HG03039 (cell line): ENCODE results near the gene ZNF142.

Source experiments
- ATAC-seq: cut with Tn5 transposase; IDR thresholded peaks from one replicate; pipeline ENCODE4 v1.9.1; 2021; ENCODE audit warnings: mild to moderate bottlenecking, moderate library complexity; ENCODE audit not compliant: unreplicated experiment

ZNF142 gene

DNA sequence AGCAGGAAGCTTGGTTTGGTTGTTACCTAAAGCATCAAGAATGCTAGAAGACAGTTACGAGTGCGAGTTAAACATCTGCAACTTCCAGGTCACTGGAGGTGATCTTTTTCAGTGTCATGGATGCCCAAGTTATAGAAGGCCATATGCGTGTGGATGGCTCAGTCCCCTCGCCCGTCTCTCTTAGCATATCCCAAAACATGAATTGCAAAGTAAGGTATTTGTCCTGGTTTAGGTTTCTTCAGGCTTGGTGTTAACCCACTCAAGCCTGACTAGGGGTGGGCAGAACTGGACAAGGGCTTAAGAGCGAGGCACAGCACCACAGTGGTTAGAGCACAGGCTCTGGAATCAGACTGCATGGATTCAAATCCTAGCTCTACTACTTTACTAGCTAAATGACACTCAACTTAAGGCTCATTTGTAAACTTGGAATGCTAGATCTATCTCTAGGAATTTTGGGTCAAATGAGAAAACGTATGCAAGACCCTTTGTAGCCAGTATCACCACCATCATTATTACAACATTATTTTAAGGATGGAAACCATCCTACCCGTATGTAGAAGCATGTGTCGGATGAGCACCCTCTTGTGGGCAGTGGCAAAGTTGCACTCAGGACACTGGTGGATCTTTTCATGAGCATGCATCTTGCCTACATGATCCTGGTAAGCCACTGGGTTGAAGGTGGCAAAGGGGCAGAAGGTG lies 11.2 kb downstream of the ZNF142 start:
- no peak for ATAC-seq

DNA sequence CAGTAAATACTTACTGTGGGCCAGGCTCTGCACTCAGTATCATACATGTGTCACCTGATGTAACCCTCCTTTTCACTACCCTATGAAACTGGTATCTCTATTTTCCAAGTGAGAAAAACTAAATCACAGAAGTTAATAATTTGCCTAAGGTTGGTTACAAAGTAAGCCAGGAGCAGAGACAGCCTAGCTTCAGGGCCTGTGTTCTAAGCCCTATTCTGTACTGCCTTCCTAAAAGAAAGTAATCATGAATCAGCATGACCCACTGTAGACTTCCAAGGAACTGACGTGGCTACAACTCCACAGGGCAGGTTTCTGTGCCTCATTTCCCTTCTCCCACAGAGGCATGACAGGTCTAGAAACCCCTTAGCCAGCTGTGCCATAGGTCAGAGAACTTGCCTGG lies 14.3 kb downstream of the ZNF142 start:
- ATAC-seq, result no peak

DNA sequence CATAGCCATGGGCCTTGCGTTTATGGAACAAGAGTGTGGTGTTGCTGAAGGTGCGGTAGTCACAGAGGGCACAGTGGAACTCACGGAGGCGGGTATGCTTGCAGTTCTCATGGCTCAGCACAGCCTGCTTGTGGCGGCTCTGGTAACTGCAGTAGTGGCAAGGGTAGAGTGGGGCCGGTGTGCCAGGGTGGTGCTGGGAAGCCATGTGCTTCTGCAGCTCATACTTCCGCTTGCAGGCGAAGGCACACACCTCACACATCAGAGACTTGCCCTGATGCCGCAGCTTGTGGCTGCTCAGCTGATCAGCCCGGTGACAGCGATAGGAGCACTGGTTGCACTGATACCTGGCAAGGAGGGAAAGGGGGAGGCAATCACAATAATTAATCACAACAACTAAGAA lies 14.7 kb downstream of the ZNF142 start:
- no peak for ATAC-seq

DNA sequence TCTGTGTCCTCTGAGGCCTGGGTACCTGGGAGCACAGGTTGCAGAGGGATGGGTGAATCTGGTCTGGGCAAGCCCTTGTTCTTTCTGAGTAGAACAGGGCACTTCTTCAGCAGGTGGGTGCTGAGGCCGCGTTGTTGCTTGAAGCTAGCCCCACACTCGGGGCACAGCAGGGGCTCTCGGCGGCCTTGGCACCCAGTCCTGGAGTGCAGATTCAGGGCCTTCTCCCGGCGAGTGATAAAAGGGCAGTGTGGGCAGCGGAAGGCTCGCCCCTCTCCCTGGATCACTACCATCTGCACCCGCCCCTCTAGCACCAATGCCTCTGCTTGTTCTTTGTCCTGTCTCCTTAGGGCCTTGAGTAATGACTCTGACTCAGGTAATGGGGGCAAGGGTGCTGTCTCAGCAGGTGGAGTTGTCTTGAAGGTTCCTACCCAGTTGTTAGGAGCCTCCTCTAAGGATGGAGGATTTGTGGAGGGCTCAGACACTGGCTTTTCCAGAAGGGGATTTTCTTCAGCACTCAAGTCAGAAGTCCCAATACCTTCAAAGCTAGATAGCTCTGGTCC lies 15.6 kb downstream of the ZNF142 start:
- ATAC-seq, result no peak

DNA sequence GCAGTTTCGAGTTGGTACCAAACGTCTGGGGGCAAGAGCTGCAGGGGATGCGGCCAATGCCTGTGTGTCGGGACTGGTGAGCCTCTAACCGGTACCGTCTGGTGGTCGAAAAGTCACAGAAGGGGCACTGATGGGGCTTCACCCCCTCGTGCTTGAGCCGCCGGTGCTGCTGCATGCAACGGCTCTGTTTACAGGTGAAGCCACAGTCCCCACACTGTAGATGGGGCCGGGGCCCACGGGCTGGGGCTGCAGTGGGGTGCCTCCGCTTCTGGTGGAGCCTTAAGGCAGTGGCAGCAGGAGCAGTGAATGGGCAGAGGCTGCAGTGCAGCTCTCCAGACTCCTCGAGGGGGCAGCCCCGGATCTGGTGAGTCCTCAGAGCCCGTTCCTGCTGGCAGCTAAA lies 16.6 kb downstream of the ZNF142 start:
- no peak for ATAC-seq

DNA sequence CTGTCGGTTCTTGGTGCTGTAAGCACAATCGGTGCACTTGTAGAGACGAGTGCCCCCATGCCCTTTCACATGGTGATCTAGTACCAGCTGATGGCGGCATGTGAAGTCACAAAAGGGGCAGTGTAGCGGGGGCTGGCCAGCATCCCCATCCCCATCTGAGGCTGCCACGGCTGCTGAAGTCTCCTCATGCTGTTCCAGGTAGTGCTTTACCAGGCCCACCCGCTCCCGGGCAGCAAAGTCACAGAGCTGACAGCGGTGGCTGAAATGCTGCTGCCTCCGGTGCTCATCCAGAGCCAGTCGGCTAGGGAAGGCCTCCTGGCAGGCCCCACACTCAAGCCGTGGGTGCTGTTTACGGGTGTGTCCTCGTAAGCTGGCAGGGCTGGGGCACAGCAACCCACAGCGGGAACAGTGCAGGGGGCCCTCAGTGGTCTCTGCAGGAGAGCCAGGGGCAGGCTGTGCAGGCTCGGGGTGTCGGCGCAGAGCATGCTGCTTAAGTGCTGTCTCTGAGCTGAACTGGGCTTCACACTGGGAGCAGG lies 17.2 kb downstream of the ZNF142 start:
- no peak for ATAC-seq

DNA sequence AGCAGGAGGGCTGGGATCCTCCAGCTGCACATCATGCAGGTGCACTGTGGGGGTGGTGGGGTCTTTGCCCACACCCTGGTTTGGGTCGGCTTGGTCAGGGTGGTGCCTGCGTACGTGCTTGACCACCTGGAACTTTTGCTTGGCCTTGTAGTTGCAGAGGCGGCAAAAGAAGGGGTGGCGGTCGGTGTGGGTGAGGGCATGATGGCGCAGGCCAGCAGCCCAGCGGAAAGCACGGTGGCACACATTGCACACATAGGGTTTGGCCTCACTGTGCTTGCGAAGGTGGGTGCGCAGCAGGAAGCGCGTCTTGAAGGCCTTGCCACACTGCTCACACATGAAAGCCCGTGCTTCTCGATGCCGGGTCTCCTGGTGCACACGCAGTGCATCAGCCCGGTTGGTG lies 21.1 kb downstream of the ZNF142 start:
- no peak for ATAC-seq

DNA sequence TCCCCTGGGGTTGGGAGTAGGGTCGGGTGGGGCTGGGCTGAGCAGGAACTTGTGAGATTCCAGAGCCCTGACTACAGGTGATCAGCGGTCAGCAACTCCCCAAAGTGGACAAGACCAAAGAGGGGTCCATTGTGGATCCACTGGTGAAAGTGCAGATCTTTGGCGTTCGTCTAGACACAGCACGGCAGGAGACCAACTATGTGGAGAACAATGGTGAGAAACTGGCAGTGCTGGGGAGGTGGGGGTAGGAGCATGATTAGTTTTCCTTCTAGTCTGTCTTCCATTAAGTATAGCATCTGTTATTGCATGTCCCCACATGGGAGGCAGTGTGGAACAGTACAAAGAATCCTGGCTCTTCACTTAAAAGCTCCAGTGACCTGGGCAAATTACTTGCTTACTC lies 23.7 kb downstream of the ZNF142 start:
- ATAC-seq, result no peak

DNA sequence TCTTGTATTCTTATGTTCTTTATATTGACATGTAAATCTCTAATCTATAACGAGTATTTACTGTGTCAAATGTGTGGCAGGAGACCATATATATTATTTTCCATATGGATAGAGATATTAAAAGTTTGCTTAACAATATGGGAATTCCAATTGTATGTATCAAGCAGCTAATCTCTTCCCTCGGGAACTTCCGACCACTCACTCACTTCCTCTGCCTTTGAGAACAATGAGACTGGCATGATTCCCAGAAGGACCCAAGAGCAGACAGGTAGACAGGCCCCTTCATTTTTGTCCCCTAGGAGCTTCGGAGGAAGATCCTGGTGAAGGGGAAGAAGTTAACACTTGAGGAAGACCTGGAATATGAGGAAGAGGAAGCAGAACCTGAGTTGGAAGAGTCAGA lies 27.6 kb downstream of the ZNF142 start:
- no peak for ATAC-seq

DNA sequence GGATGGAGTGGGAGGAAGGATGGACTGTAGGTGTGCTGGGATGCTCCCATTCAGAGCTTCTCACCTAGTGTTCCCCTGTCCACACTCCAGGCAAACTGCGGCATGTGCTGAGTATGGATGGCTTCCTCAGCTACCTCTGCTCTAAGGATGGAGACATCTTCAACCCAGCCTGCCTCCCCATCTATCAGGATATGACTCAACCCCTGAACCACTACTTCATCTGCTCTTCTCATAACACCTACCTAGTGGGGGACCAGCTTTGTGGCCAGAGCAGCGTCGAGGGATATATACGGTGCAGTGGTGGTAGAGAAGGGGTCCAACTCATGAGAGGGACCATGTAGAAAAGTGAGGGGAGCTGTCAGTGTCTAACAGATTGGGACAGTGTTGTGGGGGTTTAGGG lies 31.5 kb downstream of the ZNF142 start:
- ATAC-seq, result no peak

DNA sequence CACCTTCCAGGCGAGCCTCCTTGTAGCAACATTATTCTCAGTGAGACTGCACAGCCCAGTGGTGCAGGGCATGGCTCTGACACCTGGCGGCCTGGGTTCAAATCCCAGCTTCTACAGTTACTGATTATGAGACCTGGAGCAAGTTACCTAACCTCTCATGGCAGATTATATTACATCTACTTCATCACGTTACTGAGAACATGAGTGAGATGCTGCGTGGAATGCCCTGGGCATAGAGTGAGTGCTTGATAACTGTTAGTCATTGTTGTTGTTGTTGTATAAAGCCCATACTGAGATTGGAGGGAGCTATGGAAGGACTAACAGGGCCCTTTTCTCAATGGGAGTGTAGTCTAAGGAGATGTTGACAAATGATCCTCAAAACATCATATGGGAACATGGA lies 33.1 kb downstream of the ZNF142 start:
- ATAC-seq, result no peak

DNA sequence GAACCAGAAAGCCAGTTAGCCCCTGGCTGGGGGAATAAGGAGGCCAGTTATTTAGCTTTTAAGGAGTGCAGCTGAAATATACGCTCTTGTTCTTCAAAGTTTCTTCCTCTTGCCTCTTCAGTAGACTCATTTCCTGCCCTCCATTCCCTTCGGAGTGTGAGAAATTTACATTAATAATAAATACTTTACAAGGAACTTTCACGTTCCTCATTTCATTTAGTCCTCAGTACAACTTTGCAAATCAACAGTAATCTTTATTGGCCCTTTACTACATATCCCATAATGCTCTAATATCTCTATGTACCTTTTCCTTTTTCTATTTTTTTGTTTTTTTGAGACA lies 36.1 kb downstream of the ZNF142 start:
- ATAC-seq, result no peak

DNA sequence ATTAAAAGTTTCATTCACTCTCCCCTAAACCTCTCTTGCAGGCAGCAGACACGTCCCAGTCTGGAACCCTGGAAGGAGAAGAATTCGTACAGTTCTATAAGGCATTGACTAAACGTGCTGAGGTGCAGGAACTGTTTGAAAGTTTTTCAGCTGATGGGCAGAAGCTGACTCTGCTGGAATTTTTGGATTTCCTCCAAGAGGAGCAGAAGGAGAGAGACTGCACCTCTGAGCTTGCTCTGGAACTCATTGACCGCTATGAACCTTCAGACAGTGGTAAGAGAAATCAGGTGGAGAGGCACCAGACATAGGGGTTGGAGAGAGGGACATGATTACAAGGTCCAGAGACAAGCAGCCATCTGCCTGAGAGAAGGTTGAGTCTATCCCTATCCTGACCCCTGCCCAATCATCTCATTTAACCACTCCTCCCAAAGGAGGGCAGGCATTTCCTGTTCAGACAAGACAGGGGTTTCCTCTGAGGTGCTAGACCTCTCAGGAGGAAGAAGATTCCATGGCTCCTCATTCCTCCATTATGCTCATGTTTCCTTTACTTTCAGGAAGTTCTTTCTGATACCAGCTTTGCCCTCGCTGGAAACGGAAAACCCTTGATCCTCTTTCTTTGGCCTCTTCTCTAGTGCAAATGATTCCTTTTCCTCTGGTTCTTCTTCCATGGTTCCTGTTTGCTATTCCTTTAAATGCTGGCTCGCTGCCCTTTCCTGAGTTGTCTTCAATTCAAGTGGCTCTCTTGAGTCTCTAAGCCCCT lies 36.6 kb downstream of the ZNF142 start:
- ATAC-seq, result no peak

DNA sequence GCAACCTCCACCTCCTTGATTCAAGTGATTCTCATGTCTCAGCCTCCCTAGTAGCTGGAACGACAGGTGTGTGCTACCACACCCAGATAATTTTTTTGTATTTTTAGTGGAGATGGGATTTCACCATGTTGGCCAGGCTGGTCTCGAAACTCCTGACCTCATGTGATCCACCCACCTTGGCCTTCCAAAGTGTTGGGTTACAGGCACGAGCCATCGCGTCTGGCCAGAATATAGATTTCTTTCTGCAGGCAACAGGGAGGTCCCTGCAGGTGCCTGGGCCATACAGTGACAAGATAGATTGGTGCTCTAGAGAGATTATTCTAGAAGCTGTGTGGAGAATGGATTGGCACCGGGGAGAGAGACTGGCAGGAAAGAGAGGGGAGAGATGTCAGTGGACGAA lies 38.4 kb downstream of the ZNF142 start:
- no peak for ATAC-seq

DNA sequence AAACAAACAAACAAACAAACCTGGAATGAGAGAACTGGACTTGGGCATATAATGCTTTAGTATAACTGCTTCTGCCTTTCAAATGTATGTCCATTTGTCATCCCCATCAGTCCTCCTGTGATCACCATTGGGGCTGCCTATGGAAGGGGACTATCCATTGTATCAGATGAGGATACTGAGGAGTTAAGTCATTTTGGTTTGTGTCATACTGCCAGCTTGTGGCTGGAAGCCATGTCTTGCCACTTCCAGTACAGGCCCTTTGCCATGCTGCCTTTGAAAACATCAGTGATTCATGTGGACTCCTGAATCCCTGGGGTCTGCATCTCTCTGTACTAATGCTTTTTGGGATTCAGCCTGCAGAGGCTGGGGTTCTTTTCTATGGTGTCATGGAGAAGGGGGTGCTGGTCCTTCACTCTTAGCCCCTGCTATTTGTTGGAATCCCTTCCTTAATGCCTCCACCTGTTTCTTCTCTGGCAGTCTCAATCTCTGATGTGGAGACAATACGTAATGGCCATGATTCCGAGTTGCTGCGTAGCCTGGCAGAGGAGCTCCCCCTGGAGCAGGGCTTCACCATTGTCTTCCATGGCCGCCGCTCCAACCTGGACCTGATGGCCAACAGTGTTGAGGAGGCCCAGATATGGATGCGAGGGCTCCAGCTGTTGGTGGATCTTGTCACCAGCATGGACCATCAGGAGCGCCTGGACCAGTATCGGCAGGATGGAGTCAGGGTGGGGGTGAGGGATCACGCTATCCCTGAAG lies 41.1 kb downstream of the ZNF142 start:
- no peak for ATAC-seq

DNA sequence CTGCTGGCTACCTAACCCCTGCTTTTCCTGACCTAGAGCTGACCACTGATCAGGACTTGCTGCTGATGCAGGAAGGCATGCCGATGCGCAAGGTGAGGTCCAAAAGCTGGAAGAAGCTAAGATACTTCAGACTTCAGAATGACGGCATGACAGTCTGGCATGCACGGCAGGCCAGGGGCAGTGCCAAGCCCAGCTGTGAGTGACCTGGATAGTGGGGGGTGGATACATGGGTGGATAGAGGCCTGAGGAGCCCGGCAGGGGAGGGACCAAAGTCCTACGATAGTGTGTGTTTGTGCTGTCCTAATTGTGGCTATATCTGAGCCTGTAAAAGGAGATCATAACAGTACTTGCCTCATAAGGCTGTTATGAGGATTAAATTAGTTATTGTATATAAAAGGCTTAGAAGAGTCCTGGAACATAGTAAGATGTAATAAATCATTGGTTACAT lies 43.5 kb downstream of the ZNF142 start:
- ATAC-seq, result no peak

DNA sequence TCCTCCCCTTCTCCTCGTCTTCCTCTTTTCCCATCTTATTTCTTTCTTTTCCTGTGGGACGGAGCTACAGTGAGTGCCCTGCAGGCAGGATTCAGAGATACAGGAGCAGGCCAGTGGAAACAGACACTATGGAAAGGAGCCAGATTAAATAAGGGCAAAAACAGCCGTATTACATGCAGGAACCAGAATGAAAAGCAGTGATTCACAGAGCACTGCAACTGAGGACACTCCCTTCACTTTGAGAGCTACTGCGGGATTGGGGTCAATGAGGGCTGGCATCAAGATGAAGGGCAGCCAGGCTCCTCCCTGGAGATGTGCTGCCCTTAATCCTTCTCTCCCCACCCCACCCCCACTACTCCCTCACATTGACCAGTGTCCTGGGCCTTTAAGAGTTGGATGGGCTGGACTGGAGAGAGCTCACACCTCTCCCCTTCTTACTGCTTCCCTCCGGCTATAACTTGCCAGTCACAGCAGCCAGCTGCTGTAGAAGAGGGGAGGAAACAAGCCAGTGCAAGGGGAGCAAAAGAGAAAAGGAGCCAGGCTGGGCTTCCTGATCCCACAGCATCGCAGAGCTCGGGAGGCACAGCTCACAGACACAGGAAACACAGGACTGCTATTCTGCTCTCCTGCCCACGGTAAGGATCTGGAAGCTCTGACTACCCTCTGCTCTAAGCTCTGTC lies 51.8 kb downstream of the ZNF142 start, which contains the start of gene PLCD4:
Gene PLCD4, plus strand, starts transcription at position 464 of the 680 bp plus-strand sequence. CDS start 7,841 bp downstream, outside the sequence.
- ATAC-seq, result no peak

DNA sequence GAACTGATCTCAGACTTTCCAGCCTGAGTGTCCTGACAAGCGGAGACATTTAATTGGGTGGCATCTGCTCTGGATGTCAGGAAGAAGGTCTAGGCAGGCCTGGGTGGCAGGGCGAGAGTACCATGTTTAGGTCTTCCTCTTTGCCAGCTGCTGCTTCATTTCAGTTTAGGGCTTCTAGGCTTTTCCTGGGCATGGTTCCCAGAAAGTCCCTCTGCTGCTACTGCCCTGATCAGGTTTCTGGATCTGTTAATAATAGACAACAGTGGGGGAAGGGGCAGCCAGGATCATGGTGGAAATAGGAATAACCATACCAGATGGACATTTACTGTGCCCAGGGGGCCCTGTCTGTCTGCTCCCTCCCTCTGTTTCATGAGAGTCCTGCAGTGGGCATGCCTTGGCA lies 54.0 kb downstream of the ZNF142 start:
- no peak for ATAC-seq
